ENCODE measurements around the gene SPHK2.
"Not testable (repeated sequence)": the region's sequence is repeated elsewhere in the genome, so short reads cannot be mapped to it uniquely, and the experiment has no call there.

The SPHK2 gene

DNA sequence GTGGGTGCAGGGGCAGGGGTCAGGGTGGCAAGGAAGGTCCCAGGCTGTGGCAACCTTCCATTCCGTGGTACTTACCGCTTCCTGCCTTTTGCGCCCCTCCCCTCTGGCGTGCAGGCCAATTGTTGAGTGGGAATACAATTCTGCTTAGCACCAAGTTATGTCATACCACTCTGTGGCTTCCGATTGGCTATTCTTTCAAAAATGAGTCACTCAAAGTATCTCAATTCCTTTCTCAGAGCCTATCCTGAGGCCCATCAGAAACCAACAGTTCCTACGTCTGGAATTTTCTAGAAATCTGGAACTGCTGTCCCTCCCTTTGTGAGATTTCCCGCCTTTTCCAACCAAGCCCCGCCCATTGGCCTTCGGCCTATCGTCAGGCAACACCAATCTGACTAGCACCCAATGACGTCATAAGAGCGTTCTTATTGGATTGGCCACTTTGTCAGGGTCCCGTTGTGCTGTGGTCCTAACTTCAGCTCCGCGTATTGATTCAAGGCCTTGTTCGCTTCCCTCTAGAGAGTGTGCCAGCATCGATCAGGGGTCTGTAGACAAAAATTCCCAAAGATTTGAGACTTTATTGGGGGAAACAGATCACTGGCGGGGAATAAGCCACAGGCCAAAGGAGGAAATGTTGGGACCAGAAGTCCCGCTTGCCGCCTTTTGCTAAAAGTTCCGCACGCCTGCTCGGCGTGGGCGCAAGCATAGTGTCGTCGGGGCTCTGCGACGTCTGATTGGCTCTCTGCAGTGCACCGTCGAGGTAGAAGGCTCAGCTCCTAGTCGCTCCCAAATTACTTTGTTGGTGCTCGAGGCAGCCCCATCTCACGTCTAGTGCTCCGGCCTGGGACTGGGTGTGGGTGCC, 41.8 kb downstream of the SPHK2 start:
- DNase-seq: peak; percentile 67

DNA sequence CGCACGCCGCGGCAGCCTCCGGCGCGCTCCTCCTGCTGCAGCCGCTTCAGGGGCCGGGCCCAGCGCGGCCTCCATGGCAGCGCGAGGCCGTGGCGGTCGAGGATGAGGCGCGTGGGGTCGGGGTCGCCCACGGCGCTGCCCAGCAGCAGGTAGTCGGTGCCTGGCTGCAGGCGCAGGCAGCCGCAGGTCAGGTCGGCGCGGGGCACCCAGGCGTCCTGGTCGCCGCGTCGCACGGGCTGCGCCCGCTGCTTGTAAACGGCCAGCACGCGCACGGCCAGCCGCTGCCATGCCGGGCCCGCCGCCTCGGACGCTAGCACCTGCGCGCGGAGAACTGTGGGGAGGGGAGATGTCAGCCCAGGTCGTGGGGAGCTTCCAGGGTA, 42.4 kb downstream of the SPHK2 start:
- no peak for DNase-seq

- DNase-seq: no peak
Observed at GRCh38 chr19:48663667-48664066, 44.4 kb downstream of the SPHK2 start.

GRCh38 chr19:48664476-48664875, 45.2 kb downstream of the SPHK2 start:
- DNase-seq: no peak

- DNase-seq: no peak
Observed at GRCh38 chr19:48665786-48666185, 46.5 kb downstream of the SPHK2 start.

DNA sequence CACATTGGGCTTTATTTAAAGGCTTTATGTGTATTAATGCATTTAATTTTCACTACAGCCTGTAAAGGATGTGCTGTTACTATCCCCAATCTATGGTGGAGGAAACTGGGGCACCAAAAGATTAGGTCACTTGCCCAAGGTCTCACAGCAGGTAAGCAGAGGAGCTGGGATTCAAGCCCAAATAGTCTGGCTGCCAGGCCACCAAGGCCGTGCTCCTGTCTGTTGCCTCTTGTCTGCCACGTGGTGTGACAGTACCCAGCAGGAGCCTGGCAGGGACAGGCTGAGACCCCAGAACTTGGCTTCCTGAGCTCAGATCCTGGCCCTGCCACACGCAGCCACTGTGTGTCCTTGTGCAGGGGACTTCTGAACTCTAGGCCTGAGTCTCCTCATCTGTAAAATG, 49.0 kb downstream of the SPHK2 start:
- no peak for DNase-seq

- no peak for DNase-seq
Observed at GRCh38 chr19:48668761-48669160, 49.5 kb downstream of the SPHK2 start.

GRCh38 chr19:48669903-48670668, 50.8 kb downstream of the SPHK2 start:
- DNase-seq: no peak

DNA sequence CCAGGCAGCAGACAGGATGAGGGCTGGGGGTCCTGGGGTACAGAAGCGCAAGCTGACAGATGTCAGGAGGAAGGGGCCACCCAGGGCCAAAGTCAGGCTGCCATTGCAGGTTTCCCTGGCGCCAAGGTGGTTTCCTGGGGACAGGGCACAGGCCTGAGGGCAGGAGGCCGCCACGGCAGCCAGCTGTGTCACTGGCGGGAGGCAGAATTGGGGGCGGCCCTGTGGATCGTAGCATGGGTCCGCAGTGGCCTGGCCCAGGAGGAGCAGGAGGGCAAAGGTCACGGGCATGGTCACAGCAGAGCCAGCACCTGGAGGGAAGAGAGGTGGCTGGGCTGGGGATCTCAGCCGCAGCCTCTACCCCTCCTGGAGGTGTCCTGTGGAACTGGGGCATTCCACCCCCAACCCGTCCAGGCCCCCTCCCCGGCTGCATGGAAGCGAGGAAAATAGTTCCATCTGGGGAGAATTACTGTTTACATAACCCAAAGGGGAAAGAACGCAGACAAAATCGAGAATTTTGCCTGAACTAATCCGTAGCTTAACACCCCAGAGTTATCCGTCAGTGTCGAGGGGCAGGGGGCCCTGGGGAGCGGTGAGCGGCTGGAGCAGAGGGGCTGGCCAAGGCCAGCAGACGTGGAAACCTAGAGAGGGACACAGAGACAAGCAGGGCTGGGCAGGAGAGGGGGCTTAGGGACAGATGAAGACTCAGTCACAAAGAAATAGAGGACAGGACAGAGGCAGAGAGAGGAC, 51.6 kb downstream of the SPHK2 start:
- no peak for DNase-seq

GRCh38 chr19:48671446-48671995, 52.2 kb downstream of the SPHK2 start:
- DNase-seq: no peak

DNA sequence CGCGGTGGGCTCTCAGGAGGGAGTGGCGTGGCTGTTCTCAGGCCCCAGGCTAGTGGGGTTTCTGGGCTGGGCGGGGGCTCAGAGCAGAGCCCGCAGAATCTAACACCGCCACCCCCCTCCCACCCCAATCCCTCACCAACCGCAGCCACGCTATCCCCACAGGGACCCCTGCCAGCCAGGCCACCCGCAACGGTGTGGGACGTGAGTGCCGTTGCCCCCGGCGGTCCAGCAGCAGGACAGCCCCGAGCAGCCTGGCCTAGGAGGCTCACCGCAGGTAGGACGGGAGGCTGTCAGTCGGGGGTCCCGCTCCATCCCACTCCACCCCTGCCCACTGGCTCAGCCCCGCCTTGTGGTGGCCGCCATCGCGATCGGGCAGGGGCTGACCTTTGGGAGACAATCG, 53.7 kb downstream of the SPHK2 start, which contains the start of gene NTN5:
NTN5 (minus strand) TSS at position 24 of the 400 bp plus-strand sequence. CDS start 2,031 bp downstream, outside the sequence.
- no peak for DNase-seq

- no peak for DNase-seq
Observed at GRCh38 chr19:48673436-48674100, 54.3 kb downstream of the SPHK2 start.

GRCh38 chr19:48674216-48674809, 55.0 kb downstream of the SPHK2 start:
- no peak for DNase-seq

GRCh38 chr19:48674921-48675824, 55.9 kb downstream of the SPHK2 start:
- DNase-seq: peak; percentile 84

GRCh38 chr19:48676487-48676886, 57.2 kb downstream of the SPHK2 start:
- no peak for DNase-seq

GRCh38 chr19:48676887-48677286, 57.6 kb downstream of the SPHK2 start:
- no peak for DNase-seq

GRCh38 chr19:48678201-48678600, 58.9 kb downstream of the SPHK2 start:
- no peak for DNase-seq

DNA sequence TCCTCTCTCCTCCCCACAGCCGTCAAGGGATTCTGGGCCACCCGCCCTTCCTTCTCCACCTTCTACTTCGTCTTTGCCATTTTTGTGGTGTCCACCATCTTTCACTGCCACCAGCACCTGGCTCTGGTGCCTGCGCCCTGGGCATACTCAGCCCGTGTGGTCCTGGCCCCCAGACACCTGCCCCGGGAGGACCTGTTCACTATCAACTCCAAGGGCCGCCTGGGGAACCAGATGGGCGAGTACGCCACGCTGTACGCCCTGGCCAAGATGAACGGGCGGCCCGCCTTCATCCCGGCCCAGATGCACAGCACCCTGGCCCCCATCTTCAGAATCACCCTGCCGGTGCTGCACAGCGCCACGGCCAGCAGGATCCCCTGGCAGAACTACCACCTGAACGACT, 60.7 kb downstream of the SPHK2 start:
- not testable (repeated sequence) for DNase-seq

Data from left hindlimb (tissue), 1 donor.